SK-N-SH treated with all-trans-retinoic acid at 6 μM for 48 hours (cell line): ENCODE data around the gene BNIPL.

Experiments
- ESRRG ChIP-seq: fragments of 250-450 bp; sonication (Bioruptor Pico); IDR thresholded peaks from 2 replicates; pipeline ENCODE4 v1.6.1; 2021; ENCODE audit warnings: mild to moderate bottlenecking
- ZFP3 ChIP-seq: fragments of 250-450 bp; sonication (Bioruptor Pico); IDR thresholded peaks from 2 replicates; pipeline ENCODE4 v1.5.0; 2020; ENCODE audit warnings: mild to moderate bottlenecking, moderate library complexity
- TF ChIP-seq, protein P1 (sequence below): fragments of 250-450 bp; sonication (Bioruptor Pico); IDR thresholded peaks from 2 replicates; pipeline ENCODE4 v1.8.0; 2020; ENCODE audit warnings: mild to moderate bottlenecking, moderate library complexity, borderline replicate concordance

DNA sequence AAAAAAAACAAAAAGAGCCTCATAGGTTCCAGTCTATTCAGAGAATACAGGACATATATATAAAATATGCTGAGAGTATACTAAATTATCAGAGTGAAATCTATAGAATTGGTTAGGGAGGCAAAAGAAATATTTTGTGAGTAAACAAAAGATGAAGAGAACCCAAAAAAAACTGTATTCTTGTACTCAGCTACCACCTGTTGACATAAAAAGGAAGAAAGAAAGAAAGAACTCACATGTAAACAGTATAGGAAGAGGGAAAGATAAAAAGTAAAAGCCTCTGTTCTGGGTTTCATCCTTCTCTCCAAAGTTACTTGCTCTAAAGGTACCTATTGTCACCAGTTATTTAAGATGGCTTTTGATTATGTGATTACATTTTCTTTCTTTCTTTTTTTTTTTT lies 9.9 kb upstream of the BNIPL start:
- no peak for TF ChIP-seq ESRRG
- TF ChIP-seq, protein P1, sequence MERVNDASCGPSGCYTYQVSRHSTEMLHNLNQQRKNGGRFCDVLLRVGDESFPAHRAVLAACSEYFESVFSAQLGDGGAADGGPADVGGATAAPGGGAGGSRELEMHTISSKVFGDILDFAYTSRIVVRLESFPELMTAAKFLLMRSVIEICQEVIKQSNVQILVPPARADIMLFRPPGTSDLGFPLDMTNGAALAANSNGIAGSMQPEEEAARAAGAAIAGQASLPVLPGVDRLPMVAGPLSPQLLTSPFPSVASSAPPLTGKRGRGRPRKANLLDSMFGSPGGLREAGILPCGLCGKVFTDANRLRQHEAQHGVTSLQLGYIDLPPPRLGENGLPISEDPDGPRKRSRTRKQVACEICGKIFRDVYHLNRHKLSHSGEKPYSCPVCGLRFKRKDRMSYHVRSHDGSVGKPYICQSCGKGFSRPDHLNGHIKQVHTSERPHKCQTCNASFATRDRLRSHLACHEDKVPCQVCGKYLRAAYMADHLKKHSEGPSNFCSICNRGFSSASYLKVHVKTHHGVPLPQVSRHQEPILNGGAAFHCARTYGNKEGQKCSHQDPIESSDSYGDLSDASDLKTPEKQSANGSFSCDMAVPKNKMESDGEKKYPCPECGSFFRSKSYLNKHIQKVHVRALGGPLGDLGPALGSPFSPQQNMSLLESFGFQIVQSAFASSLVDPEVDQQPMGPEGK = no peak
- TF ChIP-seq ZFP3 (CRISPR knock-in tag) = no peak
